Measurements from ENCODE around the gene IGSF9.
A peak's percentile ranks its signal among the peaks of the same experiment; 100 is the strongest.

Gene IGSF9

DNA sequence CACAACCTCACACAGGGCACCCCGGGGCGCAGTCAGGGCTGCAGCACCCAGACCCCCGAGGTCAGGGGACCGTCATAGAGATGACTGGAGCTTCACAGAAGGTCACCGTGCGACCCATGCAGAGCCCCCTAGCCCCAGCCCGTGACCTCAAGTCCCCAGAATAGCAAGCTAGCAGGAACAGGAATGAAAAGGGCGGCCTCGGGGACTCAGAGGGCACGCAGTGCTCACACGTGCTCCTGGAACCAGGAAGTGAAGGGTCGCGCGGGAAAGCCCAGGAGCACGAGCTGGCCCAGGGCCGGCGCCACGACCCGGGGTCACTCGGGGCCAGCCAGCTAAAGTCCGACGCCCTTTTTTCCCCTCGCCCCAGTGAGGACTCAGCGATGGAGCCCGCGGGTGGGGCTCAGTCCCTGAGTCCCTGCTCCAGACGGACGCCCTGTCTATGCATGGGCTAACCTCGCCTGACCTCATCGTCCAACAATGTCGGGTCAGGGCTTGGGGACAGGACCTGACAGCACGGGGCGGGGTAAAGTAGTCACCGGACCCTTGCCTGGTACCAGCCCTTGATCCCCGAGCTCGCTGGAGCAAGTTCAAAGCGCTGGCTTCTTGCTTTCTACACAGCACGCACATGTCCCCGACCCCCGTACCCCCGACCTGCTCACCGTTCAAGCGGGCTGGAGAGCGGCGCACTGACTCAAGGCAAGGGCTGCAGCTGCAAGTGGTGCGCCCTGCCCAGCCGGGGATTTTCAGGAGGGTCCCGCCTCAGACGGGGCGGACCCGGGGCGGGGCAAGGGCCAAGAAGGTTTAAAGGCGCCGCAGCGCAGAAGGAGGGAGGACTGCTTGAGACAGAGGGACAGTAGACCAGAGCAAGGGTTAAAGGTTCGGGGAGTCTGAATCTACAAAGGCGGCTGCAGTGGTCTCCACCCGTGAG lies 20.4 kb downstream of the IGSF9 start, which contains the start of gene TAGLN2:
Gene TAGLN2, minus strand, starts transcription at position 717 of the 928 bp plus-strand sequence. CDS start 4,998 bp downstream, outside the sequence.
- Mint-ChIP-seq H3K4me3 (peak within 1 kb of the TSS; percentile 95), H3K27me3 (no peaks in the 10 kb centered on the region), H3K9me3 (ENCODE audit: low read depth) (no peaks in the 10 kb centered on the region), H3K4me1 (ENCODE audit: low read depth) (peaks cover 51% of the 10 kb centered on the region), H3K36me3 (peaks cover 6% of the 10 kb centered on the region), H3K27ac (peak within 1 kb of the TSS; percentile 98)

- no peaks in the 10 kb centered on the region for H3K9me3 Mint-ChIP-seq (ENCODE audit: low read depth)
- H3K27me3 Mint-ChIP-seq: no peaks in the 10 kb centered on the region
- peaks cover 6% of the 10 kb centered on the region for H3K36me3 Mint-ChIP-seq
- peaks cover 59% of the 10 kb centered on the region for H3K4me1 Mint-ChIP-seq (ENCODE audit: low read depth)
- H3K4me3 Mint-ChIP-seq: peak overlapping the region; percentile 95
- peak overlapping the region; percentile 98 for H3K27ac Mint-ChIP-seq
Measured at GRCh38 chr1:159924025-159924790, 21.2 kb downstream of the IGSF9 start.

DNA sequence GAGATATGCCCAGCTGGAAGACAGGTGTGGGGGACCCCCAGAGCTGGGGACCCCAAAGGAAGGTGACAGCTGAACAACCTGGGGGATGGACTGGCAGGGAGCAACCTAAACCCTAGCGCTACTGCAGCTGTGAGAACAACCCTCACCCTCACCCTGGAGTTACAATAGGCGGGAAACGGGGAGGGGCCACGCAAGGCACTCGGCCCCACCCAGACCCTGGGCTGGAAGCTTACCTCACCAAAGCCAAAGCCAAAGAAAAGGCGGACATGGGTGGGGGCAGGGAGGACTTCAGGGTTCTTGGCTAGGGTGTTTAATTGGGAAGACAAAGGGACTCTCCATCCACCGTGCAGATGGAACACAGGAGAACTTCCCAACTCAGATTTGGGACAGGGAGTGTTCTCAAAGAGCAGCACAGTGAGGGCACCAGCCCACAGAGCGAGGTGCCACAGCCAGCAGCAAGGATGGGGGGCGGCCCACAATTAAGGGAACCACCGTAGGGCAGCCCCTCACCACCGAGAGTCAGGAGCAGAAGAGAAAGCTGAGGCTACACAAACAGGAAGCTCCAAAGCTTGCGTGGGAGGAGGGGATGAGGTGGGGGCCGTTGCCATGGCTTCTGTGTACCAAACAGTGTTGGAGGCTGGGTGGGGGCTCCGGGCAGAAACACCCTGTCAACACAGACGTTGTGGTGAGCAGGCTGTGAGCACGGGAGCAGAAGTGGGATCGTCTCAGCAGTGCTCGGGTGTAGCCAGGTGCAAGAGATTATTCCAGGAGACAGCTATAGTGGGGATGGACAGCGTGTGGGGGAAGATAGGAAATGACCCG lies 22.0 kb downstream of the IGSF9 start:
- Mint-ChIP-seq H3K4me1 (ENCODE audit: low read depth) (peaks cover 65% of the 10 kb centered on the region), H3K4me3 (peak overlapping the region; percentile 95)

DNA sequence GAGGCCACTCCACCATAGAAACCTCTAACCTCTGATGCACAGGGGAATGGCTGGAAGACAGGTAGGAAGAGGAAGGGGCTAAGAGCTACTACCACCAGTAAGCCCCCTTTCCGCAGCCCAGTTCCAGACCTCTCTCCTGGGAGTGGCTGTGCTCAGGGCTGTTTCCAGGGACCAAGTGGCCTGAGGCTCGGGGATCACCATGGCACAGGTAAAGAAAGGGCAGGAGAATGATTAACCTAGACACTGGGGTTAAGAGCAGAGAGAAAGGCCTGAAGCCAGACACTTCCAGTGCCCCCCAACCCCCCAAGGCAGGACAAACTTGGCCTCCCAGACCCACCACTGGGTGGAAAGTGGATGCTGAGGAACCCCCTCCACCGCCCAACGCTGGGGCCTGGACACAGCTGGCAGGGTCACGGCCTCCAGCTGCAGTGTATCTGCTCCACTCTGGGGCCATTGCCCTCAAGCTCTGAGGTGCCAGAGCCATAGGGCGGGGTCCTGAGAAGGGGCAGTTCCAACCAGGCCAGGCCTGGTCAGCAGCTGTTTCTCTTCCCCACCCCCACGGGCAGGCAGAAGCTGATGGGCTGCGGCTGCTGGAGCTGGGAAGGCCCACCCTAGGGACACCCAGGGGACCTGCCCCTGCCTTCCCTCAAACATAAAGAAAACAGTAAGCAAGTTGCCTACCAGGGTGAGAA lies 22.8 kb downstream of the IGSF9 start:
- Mint-ChIP-seq H3K4me3 (peak overlapping the region; percentile 95), H3K4me1 (ENCODE audit: low read depth) (peaks cover 72% of the 10 kb centered on the region), H3K27ac (peak overlapping the region; percentile 95), H3K9me3 (ENCODE audit: low read depth) (no peaks in the 10 kb centered on the region), H3K27me3 (no peaks in the 10 kb centered on the region), H3K36me3 (peaks cover 12% of the 10 kb centered on the region)

More for the DNA sequence above, 22.0 kb downstream of the IGSF9 start:
- Mint-ChIP-seq H3K9me3 (ENCODE audit: low read depth) (no peaks in the 10 kb centered on the region), H3K27ac (peak overlapping the region; percentile 95), H3K36me3 (peaks cover 6% of the 10 kb centered on the region), H3K27me3 (no peaks in the 10 kb centered on the region)

DNA sequence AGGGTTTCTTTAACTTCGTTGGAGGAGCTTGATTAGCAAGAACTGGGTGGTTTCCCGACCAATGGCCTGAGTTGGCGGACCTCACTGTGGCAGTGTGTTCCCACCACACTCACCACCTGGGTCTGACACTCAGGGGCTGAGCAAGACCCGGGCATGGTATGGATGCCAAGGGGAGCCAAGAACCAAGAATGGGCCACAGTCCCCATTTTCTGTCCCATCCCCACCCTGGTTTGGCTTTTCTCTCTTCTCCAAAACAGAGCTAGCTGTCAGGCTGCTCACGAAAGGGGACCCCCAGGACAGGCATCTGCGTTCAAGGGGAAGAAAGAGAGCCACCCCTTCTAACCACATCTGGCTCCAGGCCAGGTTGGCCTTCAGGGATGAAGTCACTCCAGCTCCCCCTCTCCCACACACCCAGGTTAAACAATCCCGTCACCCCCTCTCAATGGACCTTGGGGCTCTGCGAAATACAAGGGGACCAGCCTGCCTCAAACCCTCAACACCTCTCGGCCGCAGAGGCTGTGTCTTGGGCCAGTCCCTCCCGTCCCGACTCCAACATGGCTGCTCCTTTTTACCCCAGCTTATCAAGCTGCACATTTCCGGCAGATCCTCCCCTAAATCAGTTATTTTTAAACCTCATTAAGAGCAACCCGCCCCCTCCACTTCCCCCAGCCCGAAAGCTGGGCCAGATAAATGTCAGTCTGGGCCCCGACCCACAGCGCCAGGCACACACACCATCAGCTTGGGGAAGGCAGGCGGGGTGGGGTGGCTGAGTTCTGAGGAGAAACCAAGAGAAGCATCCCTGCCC lies 23.5 kb downstream of the IGSF9 start:
- Mint-ChIP-seq H3K4me3 (peak overlapping the region; percentile 95), H3K27me3 (no peaks in the 10 kb centered on the region), H3K4me1 (ENCODE audit: low read depth) (peaks cover 75% of the 10 kb centered on the region), H3K36me3 (peaks cover 15% of the 10 kb centered on the region), H3K27ac (peak overlapping the region; percentile 95), H3K9me3 (ENCODE audit: low read depth) (no peaks in the 10 kb centered on the region)

DNA sequence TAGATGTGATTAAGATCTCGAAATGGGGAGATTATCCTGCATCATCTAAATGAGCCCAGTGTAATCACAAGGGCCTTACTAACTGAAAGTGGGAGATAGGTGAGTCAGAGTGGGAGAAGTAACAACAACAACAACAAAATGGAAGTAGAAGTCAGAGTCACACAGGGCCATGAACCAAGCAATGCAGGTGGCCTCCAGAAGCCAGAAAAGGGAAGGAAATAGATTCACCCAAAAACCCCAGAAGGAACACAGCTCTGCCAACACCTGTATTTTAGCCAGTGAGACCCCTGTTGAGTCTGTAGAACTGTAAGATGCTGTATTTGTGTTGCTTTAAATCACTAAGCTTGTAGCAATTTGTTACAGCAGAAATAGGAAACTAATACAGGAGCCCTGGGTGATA lies 24.2 kb downstream of the IGSF9 start:
- Mint-ChIP-seq H3K27me3 (no peaks in the 10 kb centered on the region), H3K36me3 (peaks cover 15% of the 10 kb centered on the region), H3K4me1 (ENCODE audit: low read depth) (peaks cover 72% of the 10 kb centered on the region), H3K4me3 (peak overlapping the region; percentile 95), H3K9me3 (ENCODE audit: low read depth) (no peaks in the 10 kb centered on the region), H3K27ac (peak overlapping the region; percentile 95)

GRCh38 chr1:159920651-159921050 lies 24.8 kb downstream of the IGSF9 start:
- peak overlapping the region; percentile 95 for H3K4me3 Mint-ChIP-seq
- peaks cover 66% of the 10 kb centered on the region for H3K4me1 Mint-ChIP-seq (ENCODE audit: low read depth)
- H3K27me3 Mint-ChIP-seq: no peaks in the 10 kb centered on the region
- no peaks in the 10 kb centered on the region for H3K9me3 Mint-ChIP-seq (ENCODE audit: low read depth)
- peak overlapping the region; percentile 95 for H3K27ac Mint-ChIP-seq
- H3K36me3 Mint-ChIP-seq: peaks cover 15% of the 10 kb centered on the region

DNA sequence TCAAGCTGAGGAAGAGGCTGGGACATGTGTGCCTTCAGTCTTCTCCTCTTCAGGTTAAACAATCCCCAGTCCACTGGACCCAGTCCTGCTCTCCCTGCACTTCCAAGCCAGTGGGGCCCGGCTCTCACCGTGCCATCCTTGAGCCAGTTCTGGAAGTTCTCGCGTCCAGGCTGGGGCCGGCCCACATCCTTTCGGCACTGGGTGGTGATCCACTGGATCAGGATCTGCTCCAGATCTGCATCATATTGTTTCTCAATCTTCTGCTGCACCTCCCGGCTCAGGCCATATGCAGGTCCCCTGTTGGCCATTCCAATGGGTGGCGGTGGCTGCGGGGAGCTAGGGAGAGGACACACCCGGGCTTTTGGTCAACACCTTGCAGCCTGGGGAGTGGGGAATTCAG lies 25.2 kb downstream of the IGSF9 start:
- H3K4me3 Mint-ChIP-seq: no peak overlapping the region
- H3K27me3 Mint-ChIP-seq: no peaks in the 10 kb centered on the region
- H3K27ac Mint-ChIP-seq: peak overlapping the region; percentile 95
- H3K36me3 Mint-ChIP-seq: peaks cover 15% of the 10 kb centered on the region
- H3K4me1 Mint-ChIP-seq (ENCODE audit: low read depth): peaks cover 65% of the 10 kb centered on the region
- no peaks in the 10 kb centered on the region for H3K9me3 Mint-ChIP-seq (ENCODE audit: low read depth)

GRCh38 chr1:159919236-159919865 lies 26.1 kb downstream of the IGSF9 start:
- Mint-ChIP-seq H3K27ac (no peak overlapping the region), H3K36me3 (peaks cover 17% of the 10 kb centered on the region), H3K27me3 (no peaks in the 10 kb centered on the region), H3K9me3 (ENCODE audit: low read depth) (no peaks in the 10 kb centered on the region), H3K4me1 (ENCODE audit: low read depth) (peaks cover 70% of the 10 kb centered on the region), H3K4me3 (no peak overlapping the region)

DNA sequence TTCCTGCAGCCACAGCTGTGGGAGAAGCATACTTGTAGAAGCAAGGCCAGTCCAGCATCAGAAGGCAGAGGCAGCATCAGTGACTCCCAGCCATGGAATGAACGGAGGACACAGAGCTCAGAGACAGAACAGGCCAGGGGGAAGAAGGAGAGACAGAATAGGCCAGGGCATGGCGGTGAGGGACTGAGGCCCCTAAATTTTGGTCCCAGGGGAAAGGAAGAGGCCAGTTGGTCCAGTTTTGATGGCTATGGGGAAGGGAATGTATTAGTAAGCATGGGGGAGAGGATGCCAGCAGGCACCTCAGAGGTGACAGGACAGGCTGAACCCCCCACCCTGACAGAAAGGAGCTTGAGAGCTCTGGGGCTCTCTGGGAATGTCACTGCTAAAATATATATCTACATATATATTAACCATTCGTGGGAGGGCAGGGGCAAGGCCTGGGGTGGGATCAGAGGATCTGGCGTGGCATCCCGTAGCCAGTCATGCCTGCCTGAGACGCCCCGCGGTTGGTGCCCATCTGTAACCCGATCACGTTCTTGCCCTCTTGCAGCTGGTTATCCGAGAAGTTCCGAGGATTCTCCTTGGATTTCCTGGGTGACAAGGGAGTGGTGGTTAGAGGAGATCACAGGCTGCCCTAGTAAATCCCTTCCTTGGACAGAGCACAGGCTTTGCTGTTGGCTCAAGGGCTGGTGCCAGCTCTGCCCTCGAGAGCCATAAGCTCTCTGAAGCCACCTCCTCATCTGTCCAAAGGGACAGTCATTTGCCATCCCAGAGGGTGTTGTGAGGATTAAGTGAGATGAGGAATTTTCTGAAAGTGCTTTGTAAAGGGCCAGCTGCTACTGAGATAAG lies 26.8 kb downstream of the IGSF9 start:
- Mint-ChIP-seq H3K9me3 (ENCODE audit: low read depth) (no peaks in the 10 kb centered on the region), H3K27me3 (no peaks in the 10 kb centered on the region), H3K4me1 (ENCODE audit: low read depth) (peaks cover 71% of the 10 kb centered on the region), H3K36me3 (peaks cover 15% of the 10 kb centered on the region), H3K27ac (peak overlapping the region; percentile 2), H3K4me3 (no peak overlapping the region)

GRCh38 chr1:159917533-159918351 lies 27.7 kb downstream of the IGSF9 start:
- no peaks in the 10 kb centered on the region for H3K27me3 Mint-ChIP-seq
- peaks cover 15% of the 10 kb centered on the region for H3K36me3 Mint-ChIP-seq
- H3K9me3 Mint-ChIP-seq (ENCODE audit: low read depth): no peaks in the 10 kb centered on the region
- H3K27ac Mint-ChIP-seq: peak overlapping the region; percentile 76
- H3K4me1 Mint-ChIP-seq (ENCODE audit: low read depth): peaks cover 70% of the 10 kb centered on the region
- no peak overlapping the region for H3K4me3 Mint-ChIP-seq
